Immature natural killer cell (primary cell): ENCODE results near the gene BTG1. TPM values are rescaled to one million over a fixed set of nuclear protein-coding genes. Genes with fewer than 3 reads are reported as not detected.
A peak's percentile ranks its signal among the peaks of the same experiment; 100 is the strongest.

Experiments used
- DNase-seq, 3 donors: peaks; one replicate each; pipeline ENCODE4 v3.0.0; 2022; ENCODE audit warnings: mixed read lengths in 1 of 3
- H3K27ac Mint-ChIP-seq, 6 donors: one replicate each; pipeline ENCODE4 v1.8.0; 2020; ENCODE audit warnings: mixed read lengths in 6 of 6, mild to moderate bottlenecking in 5 of 6, inconsistent platforms in 4 of 6, moderate library complexity in 3 of 6
- H3K27me3 Mint-ChIP-seq, 3 donors: one replicate each; pipeline ENCODE4 v1.8.0; 2020 to 2021; ENCODE audit warnings: low read depth in 3 of 3, mild to moderate bottlenecking in 3 of 3, mixed read lengths in 3 of 3, moderate library complexity in 3 of 3, inconsistent platforms in 1 of 3
- H3K36me3 Mint-ChIP-seq, 3 donors: one replicate each; pipeline ENCODE4 v1.8.0; 2020; ENCODE audit warnings: mixed read lengths in 3 of 3, inconsistent platforms in 2 of 3, mild to moderate bottlenecking in 2 of 3
- H3K4me1 Mint-ChIP-seq, 2 donors: one replicate each; pipeline ENCODE4 v1.8.0; 2020; ENCODE audit warnings: inconsistent platforms in 2 of 2, mild to moderate bottlenecking in 2 of 2, mixed read lengths in 2 of 2, moderate library complexity in 1 of 2
- H3K4me3 Mint-ChIP-seq, 5 donors: one replicate each; pipeline ENCODE4 v1.8.0; 2020; ENCODE audit warnings: mild to moderate bottlenecking in 5 of 5, mixed read lengths in 5 of 5, inconsistent platforms in 3 of 5, moderate library complexity in 3 of 5
- H3K9me3 Mint-ChIP-seq, 6 donors: one replicate each; pipeline ENCODE4 v1.8.0; 2020; ENCODE audit warnings: mild to moderate bottlenecking in 6 of 6, mixed read lengths in 6 of 6, inconsistent platforms in 4 of 6, moderate library complexity in 3 of 6
- polyA plus RNA-seq, 3 donors: library from polyadenylated mRNA; unstranded; fragments of 300-500 nt; fragmentation: Illumina TruSeq; gene quantifications; one replicate each; pipeline ENCODE4 v1.2.3, GENCODE V29; 2021

The BTG1 gene
- polyA plus RNA-seq, 3 donors from 2014 or later, result 156 to 489 (median 487) TPM

DNA sequence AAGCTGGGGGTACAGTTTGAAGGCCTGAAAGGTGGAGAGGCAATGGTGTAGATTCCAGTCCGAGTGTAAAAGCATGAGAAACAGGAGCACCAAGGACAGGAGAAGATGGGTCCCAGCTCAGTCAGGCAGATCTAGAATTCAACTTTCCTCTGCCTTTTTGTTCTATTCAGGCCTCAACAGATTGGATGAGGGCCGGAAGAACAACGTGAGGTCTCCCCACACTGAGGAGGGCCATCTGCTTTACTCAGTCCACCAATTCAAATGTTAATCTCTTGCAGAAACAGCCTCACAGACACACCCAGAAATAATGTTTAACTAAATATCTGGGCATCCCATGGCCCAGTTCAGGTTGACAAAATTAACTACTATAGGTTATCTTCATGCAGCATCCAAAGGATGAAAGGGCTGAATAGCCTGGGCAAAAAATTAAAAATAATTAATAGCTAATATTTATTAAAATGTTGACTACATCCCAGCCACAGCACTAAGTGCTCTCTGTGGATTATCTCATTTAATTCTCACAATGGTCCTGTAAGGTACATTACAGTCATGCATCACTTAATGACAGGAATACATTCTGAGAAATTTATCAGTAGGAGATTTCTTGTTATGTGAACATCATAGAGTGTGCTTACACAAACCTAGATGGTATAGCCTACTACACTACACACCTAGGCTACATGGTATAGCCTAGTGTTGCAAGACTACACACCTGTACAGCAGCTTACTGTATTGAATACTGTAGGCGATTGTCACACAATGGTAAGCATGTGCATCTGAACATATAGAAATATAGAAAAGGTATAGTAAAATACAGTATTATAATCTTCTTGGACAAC, 22.5 kb downstream of the BTG1 start:
- Mint-ChIP-seq H3K27me3 (peaks cover 3 to 18% (median 11%) of the 10 kb centered on the region in 3 donors), H3K4me1 (peaks cover 36 to 79% of the 10 kb centered on the region in 2 donors), H3K36me3 (peaks cover 18 to 45% (median 36%) of the 10 kb centered on the region in 3 donors), H3K27ac (peak overlapping the region in 1 of 6 donors; percentile 0), H3K4me3 (peak overlapping the region in 1 of 5 donors; percentile 2), H3K9me3 (peaks cover 0 to 16% (median 13%) of the 10 kb centered on the region in 6 donors)
- DNase-seq, result no peak

DNA sequence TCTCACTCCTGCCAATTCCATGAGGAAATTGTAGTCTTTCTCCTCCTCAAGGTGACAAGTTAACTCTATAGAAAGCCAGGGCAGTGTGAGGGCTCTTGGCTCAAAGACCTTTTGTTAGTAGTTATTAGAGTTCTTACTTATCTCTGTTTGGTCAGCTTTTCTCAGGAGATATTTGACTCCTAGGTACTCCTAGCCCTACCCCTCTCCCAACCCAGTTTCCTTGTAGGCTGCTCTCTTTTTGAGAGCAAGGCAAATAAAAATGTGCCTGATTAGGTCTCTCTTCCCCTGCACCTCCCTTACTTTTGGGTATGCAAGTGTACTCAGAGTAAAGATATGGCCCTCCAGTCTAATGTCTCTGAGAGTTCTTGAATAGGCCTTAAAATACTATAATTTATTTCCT, 23.8 kb downstream of the BTG1 start:
- Mint-ChIP-seq H3K36me3 (peaks cover 16 to 43% (median 35%) of the 10 kb centered on the region in 3 donors), H3K27me3 (peaks cover 3 to 13% (median 9%) of the 10 kb centered on the region in 3 donors), H3K27ac (peak overlapping the region in 1 of 6 donors; percentile 33), H3K4me1 (peaks cover 35 to 71% of the 10 kb centered on the region in 2 donors), H3K9me3 (peaks cover 0 to 16% (median 13%) of the 10 kb centered on the region in 6 donors), H3K4me3 (no peak overlapping the region)
- no peak for DNase-seq

DNA sequence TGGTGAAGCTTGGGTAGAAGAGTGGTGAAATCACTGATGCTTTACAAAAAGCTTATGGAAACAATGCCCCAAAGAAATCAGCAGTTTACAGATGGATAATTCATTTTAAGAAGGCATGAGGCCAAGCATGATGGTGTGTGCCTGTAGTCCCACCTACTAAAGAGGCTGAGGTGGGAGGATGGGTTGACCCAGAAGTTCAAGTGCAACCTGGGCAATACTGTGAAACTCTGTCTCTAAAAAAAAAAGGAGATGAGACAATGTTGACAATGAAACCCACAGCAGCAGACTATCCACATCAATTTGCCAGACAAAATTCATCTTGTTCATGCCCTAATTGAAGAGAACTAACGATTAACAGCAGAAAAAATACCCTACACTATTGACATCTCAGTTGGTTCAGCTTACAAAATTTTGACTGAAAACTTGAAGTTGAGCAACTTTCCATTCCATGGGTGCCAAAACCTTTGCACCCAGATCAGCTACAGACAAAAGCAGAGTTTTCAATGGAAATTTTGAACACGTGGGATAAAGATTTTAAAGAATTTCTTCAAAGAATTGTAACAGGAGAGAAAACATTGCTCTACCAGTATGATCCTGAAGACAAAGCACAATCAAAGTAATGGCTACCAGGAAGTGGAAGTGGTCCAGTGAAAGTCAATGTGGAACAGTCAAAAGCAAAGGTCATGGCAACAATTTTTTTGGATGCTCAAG, 26.7 kb downstream of the BTG1 start:
- no peak overlapping the region for H3K4me3 Mint-ChIP-seq

DNA sequence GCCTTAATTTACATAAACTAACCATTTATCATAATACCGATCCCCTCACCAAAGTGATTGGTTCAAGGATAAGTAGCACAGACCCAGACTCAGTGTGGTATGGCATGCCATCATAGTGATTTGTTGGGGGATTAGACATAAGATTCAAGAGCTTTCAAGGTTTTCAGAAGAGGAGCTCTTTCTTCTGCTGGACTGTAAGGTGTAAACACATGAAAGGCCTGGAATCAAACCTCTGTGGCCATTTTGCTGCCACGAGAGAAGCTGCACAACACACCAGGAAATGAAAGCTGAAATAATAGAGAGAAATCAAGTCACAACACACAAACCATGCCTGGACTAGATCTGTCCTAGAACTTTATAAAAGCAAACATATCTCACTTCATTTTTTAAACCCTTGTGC, 30.8 kb downstream of the BTG1 start:
- Mint-ChIP-seq H3K4me3 (peak overlapping the region in 1 of 5 donors; percentile 10), H3K36me3 (peaks cover 11 to 28% (median 11%) of the 10 kb centered on the region in 3 donors), H3K4me1 (peaks cover 20 to 31% of the 10 kb centered on the region in 2 donors), H3K27me3 (peaks cover 3 to 12% (median 4%) of the 10 kb centered on the region in 3 donors), H3K9me3 (peaks cover 0 to 7% (median 4%) of the 10 kb centered on the region in 6 donors), H3K27ac (peak overlapping the region in 1 of 6 donors; percentile 34)
- DNase-seq, result no peak

More for the DNA sequence above, 26.7 kb downstream of the BTG1 start:
- Mint-ChIP-seq H3K4me1 (peaks cover 29 to 62% of the 10 kb centered on the region in 2 donors), H3K27me3 (peaks cover 2 to 7% (median 3%) of the 10 kb centered on the region in 3 donors), H3K36me3 (peaks cover 14 to 31% (median 26%) of the 10 kb centered on the region in 3 donors), H3K27ac (peak overlapping the region in 3 of 6 donors; percentile 19 to 61 (median 38)), H3K9me3 (peaks cover 0 to 16% (median 13%) of the 10 kb centered on the region in 6 donors)
- DNase-seq, result no peak

DNA sequence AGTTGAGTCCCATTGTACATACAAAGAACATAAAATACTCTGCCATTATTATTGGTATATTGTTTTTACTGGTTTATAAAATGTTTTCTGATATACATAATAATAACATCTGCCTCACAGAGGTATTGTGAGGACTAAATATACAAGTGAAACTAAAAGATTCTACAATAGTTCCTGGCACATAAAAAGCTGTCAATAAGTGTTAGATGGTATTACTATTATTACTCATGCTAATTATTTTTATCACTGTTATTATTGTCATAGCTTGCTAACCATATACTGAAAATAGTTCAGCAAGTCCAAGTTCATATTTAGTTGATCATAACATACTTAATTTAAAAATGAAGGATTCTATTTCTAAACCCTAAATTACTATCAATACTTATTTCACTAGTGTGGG, 34.4 kb downstream of the BTG1 start:
- peaks cover 0 to 13% (median 3%) of the 10 kb centered on the region in 3 donors for H3K27me3 Mint-ChIP-seq
- peaks cover 0 to 15% (median 5%) of the 10 kb centered on the region in 3 donors for H3K36me3 Mint-ChIP-seq
- no peak for DNase-seq
- no peaks in the 10 kb centered on the region for H3K9me3 Mint-ChIP-seq
- no peak overlapping the region for H3K27ac Mint-ChIP-seq
- peaks cover 11 to 21% of the 10 kb centered on the region in 2 donors for H3K4me1 Mint-ChIP-seq
- no peak overlapping the region for H3K4me3 Mint-ChIP-seq

DNA sequence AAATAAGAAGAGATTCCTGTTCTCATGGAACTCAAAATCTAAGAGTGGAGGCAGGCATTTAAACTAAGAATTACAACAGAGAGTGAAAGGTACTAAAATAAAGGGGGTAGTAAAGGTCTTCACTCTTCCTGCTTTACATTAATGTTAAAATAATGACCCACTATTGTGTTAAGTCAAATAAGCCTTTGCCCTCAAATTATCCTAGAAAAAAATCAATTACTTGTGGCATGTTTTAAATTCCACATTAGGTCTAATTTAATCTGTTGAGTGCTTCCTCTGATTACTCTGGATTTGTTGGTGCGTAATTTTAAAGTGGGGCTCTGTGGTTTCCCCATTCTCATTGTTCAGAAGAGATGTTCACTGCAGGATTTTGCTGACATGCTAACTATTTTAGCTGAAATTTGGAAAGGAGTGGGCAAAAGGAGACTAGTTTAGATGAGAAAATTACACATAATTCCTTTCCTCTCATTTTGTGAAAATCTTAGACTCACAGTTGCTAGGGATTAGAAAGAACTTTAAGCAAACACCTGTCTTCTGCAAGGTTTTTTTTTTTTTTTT, 35.5 kb downstream of the BTG1 start:
- peaks cover 0 to 15% (median 5%) of the 10 kb centered on the region in 3 donors for H3K36me3 Mint-ChIP-seq
- peaks cover 0 to 12% (median 2%) of the 10 kb centered on the region in 3 donors for H3K27me3 Mint-ChIP-seq
- H3K4me3 Mint-ChIP-seq, result no peak overlapping the region
- H3K4me1 Mint-ChIP-seq, result peaks cover 16 to 22% of the 10 kb centered on the region in 2 donors
- no peaks in the 10 kb centered on the region for H3K9me3 Mint-ChIP-seq
- H3K27ac Mint-ChIP-seq, result no peak overlapping the region
- DNase-seq, result no peak

DNA sequence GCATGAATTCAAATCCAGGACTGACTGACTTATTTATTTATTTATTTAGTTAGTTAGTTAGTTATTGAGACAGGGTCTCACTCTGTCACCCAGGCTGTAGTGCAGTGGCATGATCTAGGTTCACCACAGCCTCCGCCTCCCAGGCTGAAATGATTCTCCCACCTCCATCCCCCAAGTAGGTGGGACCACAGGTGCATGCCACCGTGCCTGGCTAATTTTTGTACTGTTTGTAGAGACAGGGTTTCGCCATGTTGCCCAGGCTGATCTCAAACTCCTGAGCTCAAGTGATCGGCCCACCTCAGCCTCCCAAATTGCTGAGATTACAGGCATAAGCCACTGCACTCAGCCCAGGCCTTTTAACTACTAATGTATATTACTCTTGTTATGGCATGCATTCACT, 36.0 kb downstream of the BTG1 start:
- DNase-seq, result no peak
- peaks cover 0 to 12% (median 0%) of the 10 kb centered on the region in 3 donors for H3K27me3 Mint-ChIP-seq
- peaks cover 0 to 12% (median 5%) of the 10 kb centered on the region in 3 donors for H3K36me3 Mint-ChIP-seq
- no peak overlapping the region for H3K27ac Mint-ChIP-seq
- no peaks in the 10 kb centered on the region for H3K9me3 Mint-ChIP-seq
- no peak overlapping the region for H3K4me3 Mint-ChIP-seq
- peaks cover 11 to 18% of the 10 kb centered on the region in 2 donors for H3K4me1 Mint-ChIP-seq

DNA sequence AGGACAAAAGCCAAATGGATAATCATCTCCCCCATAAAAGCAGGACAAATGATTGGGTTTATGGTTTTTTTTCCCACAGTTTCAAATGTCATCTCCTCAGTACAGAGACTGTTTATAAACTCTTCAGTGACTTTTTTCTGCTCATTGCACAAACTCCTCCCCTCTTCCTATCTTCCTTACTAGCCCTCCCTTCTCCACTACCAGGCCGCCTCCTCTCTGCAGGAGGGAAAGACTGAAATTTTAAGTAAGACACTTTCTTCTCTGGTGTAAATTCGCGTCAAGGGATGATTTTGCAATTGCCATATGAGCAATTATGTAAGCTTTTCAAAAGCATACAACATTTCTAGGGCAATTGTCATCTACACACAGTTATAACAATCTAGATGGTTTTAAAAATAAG, 37.0 kb downstream of the BTG1 start:
- Mint-ChIP-seq H3K4me1 (peaks cover 11% of the 10 kb centered on the region in 2 donors), H3K9me3 (no peaks in the 10 kb centered on the region), H3K27me3 (peaks cover 0 to 12% (median 0%) of the 10 kb centered on the region in 3 donors), H3K36me3 (peaks cover 0 to 12% (median 5%) of the 10 kb centered on the region in 3 donors), H3K4me3 (no peak overlapping the region), H3K27ac (no peak overlapping the region)
- no peak for DNase-seq

DNA sequence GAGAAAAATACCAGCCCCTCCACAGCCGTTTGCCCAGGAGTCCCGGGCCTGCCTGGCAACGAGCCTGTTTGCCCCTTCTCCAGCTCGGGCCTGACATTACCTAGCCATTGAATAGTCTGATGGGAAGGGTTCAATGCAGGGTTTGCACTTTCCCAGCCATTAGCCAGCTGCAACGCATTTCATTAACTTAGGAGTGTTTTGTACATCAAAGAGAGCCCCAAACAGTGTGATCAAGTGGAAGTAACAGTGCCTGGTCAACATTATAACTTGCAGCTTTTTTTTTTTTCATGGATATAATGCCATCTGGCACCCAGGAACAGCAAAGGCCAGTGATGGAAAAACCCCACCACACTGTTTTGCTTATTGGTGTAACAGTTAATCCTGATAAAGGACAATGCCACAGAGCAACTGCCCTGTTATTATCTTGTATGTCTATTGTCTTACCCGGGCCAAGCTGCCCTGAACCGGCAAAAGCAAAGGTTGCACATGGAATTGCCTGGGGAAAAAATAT, 38.0 kb downstream of the BTG1 start:
- Mint-ChIP-seq H3K36me3 (peaks cover 0 to 12% (median 5%) of the 10 kb centered on the region in 3 donors), H3K27me3 (peaks cover 0 to 5% (median 0%) of the 10 kb centered on the region in 3 donors), H3K4me3 (no peak overlapping the region), H3K9me3 (no peaks in the 10 kb centered on the region), H3K27ac (no peak overlapping the region), H3K4me1 (peaks cover 11% of the 10 kb centered on the region in 2 donors)
- no peak for DNase-seq

DNA sequence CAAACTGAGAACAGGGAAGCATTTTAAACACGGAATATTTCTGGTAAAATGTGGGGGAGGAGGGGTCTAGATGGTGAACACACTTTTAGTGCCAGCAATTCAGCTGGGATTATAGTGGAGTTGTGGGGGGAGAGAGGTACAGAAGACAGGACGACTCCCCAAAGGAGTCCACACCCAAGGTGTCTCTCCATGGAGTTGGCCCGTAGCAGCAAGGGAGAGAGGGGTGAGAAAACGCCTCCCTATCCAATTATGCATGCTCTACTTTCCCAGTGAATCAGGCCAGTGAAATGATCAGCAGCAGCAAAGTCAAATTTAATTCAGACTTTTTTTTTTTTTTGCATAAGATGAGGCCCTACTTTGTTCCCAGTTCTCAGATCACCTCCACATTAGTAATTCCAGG, 38.6 kb downstream of the BTG1 start:
- DNase-seq, result no peak
- Mint-ChIP-seq H3K9me3 (no peaks in the 10 kb centered on the region), H3K4me3 (no peak overlapping the region), H3K4me1 (peaks cover 10 to 11% of the 10 kb centered on the region in 2 donors), H3K27me3 (peaks cover 0 to 4% (median 0%) of the 10 kb centered on the region in 3 donors), H3K36me3 (peaks cover 0 to 10% (median 5%) of the 10 kb centered on the region in 3 donors), H3K27ac (peak overlapping the region in 1 of 6 donors; percentile 54)

DNA sequence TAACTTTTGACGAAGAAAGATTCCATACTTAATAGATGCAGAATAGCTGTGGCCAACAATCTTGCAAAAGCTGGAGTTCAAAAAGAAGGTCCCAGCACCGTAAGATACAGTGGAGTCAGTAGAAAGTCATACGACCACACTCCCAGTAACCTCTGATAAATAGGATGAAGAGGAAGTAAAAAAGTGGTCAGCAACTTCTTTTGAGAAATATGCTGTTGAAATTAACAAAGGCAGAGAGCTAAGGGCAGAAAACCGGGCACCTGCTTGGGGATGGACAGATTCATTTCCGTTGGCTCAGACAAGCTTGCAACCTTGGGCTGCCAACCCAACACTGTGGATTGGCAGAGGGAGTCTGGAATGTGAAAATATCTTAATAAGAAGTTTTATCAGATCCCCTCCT, 40.0 kb downstream of the BTG1 start:
- H3K27me3 Mint-ChIP-seq, result peaks cover 0 to 4% (median 0%) of the 10 kb centered on the region in 3 donors
- DNase-seq, result no peak
- peaks cover 7 to 11% of the 10 kb centered on the region in 2 donors for H3K4me1 Mint-ChIP-seq
- H3K9me3 Mint-ChIP-seq, result no peaks in the 10 kb centered on the region
- peak overlapping the region in 2 of 6 donors; percentile 17 to 46 for H3K27ac Mint-ChIP-seq
- peaks cover 0 to 5% (median under 1%) of the 10 kb centered on the region in 3 donors for H3K36me3 Mint-ChIP-seq
- no peak overlapping the region for H3K4me3 Mint-ChIP-seq

DNA sequence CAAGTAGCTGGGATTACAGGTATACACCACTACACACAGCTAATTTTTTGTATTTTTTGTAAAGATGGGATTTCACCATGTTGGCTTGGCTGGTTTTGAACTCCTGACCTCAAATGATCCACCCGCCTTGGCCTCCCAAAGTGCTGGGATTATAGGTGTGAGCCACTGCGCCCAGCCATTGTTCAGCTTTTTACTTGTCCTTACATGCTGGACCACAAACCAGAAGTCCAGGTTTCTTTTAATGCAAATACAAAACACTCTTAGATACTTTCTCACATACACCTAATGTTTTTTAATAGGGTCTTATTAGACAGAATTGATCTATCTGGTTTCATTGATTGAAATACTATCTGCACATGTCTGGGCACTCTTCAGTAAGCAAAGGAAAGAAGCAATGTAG, 40.5 kb downstream of the BTG1 start:
- no peak overlapping the region for H3K4me3 Mint-ChIP-seq
- H3K36me3 Mint-ChIP-seq, result peaks cover 0 to 3% (median 0%) of the 10 kb centered on the region in 3 donors
- peak overlapping the region in 1 of 6 donors; percentile 17 for H3K27ac Mint-ChIP-seq
- no peak for DNase-seq
- H3K27me3 Mint-ChIP-seq, result peaks cover 0 to 5% (median 0%) of the 10 kb centered on the region in 3 donors
- H3K9me3 Mint-ChIP-seq, result no peaks in the 10 kb centered on the region
- H3K4me1 Mint-ChIP-seq, result peaks cover 7 to 11% of the 10 kb centered on the region in 2 donors

DNA sequence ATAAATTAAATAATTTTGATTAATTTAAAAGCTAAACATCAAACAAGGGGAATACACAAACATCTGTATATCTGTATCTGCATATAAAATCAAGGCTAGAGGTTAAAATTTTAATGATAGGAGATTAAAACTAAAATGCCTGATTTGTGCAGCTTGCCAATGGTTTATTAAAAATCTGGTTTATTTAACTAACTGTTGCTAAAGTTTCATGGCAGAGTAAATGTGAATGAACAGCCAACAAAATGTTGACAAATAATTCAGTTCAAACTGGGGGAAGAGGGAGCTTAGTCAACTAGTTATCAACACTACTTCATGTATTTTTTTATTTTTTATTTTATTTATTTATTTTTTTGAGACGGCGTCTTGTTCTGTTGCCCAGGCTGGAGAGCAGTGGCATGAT, 43.0 kb downstream of the BTG1 start:
- no peak for DNase-seq
- H3K36me3 Mint-ChIP-seq, result peaks cover 0 to 4% (median 3%) of the 10 kb centered on the region in 3 donors
- no peak overlapping the region for H3K27ac Mint-ChIP-seq
- peaks cover 7 to 11% of the 10 kb centered on the region in 2 donors for H3K4me1 Mint-ChIP-seq
- H3K27me3 Mint-ChIP-seq, result peaks cover 0 to 8% (median 0%) of the 10 kb centered on the region in 3 donors
- H3K4me3 Mint-ChIP-seq, result no peak overlapping the region
- H3K9me3 Mint-ChIP-seq, result no peaks in the 10 kb centered on the region
